ENCODE data around the gene SLC30A3.
A peak's percentile ranks its signal among the peaks of the same experiment; 100 is the strongest.
"Not testable (repeated sequence)": the region's sequence is repeated elsewhere in the genome, so short reads cannot be mapped to it uniquely, and the experiment has no call there.

SLC30A3 gene

DNA sequence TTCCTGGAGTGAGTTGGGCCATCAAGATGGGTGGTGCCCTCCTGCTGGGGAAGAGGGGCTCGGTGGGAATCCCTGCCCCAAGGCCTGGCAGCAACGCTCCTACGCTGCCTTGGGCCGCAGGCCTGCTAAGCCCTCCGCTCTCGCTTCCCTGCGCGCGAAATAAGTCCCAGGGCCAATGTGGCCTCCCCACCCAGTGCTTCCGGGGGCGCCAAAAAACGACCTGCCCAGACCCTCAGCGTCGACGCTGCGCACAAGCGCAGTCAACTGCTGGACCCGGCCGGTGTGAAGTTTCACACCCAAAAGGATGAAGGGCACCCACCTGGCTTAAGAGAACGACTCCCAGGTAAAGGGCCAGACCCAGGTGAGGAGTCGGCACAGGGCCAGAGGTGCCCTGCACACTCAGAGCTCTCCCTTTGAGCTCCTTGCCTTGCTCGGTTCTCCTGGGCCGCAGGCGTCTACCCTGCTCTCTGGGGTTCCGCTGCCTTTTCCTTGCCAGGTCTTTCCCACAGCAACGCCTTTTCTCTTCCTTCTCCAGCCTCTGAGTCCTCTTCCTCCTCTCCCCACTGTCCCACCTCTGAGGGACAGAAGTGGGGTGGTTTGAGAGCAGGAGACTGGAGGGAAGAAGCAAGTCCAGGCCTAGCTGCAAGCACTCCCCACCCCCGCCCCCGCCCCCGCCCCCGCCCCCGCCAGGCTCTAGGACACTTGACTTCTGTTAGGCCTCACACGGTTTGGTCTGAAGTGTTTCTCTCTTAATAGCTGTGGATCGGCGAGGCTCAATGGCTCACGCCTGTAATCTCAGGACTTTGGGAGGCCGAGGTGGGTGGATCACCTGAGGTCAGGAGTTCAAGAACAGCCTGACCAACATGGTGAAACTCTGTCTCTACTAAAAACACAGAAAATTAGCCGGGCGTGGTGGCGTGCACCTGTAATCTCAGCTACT, 12.6 kb upstream of the SLC30A3 start, which contains the start of gene DNAJC5G:
TSS of gene DNAJC5G (plus strand) at position 223 of the 940 bp plus-strand sequence. CDS start 1,296 bp downstream, outside the sequence.
- POLR2A ChIA-PET = interaction anchor here (0.6 kb wide), 1 partner anchor 101 kb away, joined by 3 read pairs; no protein-coding TSS in a partner anchor
- CTCF ChIA-PET = interaction anchor here (1.0 to 10.9 kb wide), 4 partner anchors 10 to 28 kb away, joined by 3 to 119 read pairs (median 4); partner anchors contain the start of gene SLC30A3
- Histone ChIP-seq H3K4me1 (ENCODE audit: control extremely low read depth in 1 of 4, control insufficient read depth in 4 of 4, insufficient read depth in 4 of 4, low read length in 3 of 4) (peaks cover 0 to 4% (median 2%) of the 10 kb centered on the region in 4 experiments), H3K27ac (ENCODE audit: insufficient read depth in 1 of 2, low read depth in 1 of 2, low read length in 2 of 2, poor library complexity in 1 of 2, severe bottlenecking in 2 of 2) (no peak within 1 kb of the TSS), H3K36me3 (ENCODE audit: control insufficient read depth in 4 of 4, insufficient read depth in 4 of 4, low read length in 3 of 4) (no peaks in the 10 kb centered on the region), H3K9me3 (ENCODE audit: control extremely low read depth in 1 of 5, control insufficient read depth in 4 of 5, insufficient read depth in 2 of 5, low read depth in 1 of 5, low read length in 4 of 5) (no peaks in the 10 kb centered on the region), H3K4me3 (ENCODE audit: control insufficient read depth in 1 of 7, extremely low read depth in 1 of 7, insufficient read depth in 4 of 7, low read depth in 2 of 7, low read length in 6 of 7) (no peak within 1 kb of the TSS), H3K27me3 (replicated peaks in 2 of 5; ENCODE audit: control insufficient read depth in 4 of 5, insufficient read depth in 5 of 5, low read length in 4 of 5) (peaks cover 0 to 7% (median 0%) of the 10 kb centered on the region in 5 experiments)
- DNase-seq = no peak
- WGBS (ENCODE audit: insufficient coverage) = 95% methylated on average over 32 of the region's 39 CpGs

DNA sequence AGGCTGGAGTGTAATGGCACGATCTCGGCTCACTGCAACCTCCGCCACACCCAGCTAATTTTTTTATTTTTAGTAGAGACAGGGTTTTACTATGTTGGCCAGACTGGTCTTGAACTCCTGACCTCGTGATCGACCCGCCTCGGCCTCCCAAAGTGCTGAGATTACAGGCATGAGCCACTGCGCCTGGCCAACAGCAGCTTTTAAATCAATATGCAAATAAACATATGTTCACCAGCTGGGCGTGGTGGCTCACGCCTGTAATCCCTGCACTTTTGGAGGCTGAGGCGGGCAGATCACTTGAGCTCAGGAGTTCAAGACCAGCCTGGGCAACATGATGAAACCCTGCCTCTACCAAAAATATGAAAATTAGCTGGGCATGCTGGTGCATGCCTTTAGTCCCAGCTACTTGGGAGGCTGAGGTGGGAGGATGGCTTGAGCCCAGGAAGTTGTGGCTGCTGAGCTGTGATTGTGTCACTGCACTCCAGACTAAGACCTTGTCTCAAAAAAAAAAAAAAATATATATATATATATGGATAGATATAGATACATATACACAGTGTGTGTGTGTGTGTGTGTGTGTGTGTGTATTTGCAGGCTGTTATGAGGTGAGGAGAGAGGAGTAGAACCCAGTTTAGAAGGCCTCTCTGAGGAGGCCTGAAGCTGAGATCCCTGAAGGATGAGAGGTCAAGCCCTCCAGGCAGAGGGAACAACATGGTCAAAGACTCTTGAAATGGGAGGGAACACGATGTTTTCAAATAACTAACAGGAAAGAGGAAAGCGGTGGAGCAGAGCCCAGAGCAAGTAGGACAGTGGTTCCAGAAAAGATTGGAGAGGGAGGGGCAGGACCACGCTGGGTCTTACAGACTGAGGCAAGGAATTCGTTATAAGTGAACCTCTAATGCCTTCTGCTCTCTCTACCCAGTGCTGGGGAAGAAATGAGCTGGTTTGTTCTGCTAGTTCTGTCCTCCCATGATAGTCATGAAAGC, 10.0 kb upstream of the SLC30A3 start:
- CTCF ChIA-PET = interaction anchor here (1.0 to 3.0 kb wide), 6 partner anchors 9 to 30 kb away, joined by 3 to 25 read pairs (median 7); partner anchors contain the start of genes SLC30A3 and TRIM54
- H3K27ac ChIP-seq (ENCODE audit: insufficient read depth in 1 of 2, low read depth in 1 of 2, low read length in 2 of 2, poor library complexity in 1 of 2, severe bottlenecking in 2 of 2); H3K9me3 ChIP-seq (ENCODE audit: control extremely low read depth in 1 of 5, control insufficient read depth in 4 of 5, insufficient read depth in 2 of 5, low read depth in 1 of 5, low read length in 4 of 5); H3K36me3 ChIP-seq (ENCODE audit: control insufficient read depth in 4 of 4, insufficient read depth in 4 of 4, low read length in 3 of 4); H3K27me3 ChIP-seq (replicated peaks in 2 of 5; ENCODE audit: control insufficient read depth in 4 of 5, insufficient read depth in 5 of 5, low read length in 4 of 5); H3K4me1 ChIP-seq (ENCODE audit: control extremely low read depth in 1 of 4, control insufficient read depth in 4 of 4, insufficient read depth in 4 of 4, low read length in 3 of 4); POLR2A ChIA-PET; H3K4me3 ChIP-seq (ENCODE audit: control insufficient read depth in 1 of 7, extremely low read depth in 1 of 7, insufficient read depth in 4 of 7, low read depth in 2 of 7, low read length in 6 of 7); DNase-seq: not testable (repeated sequence)
- WGBS (ENCODE audit: insufficient coverage) = 96% methylated on average over 11 of the region's 15 CpGs

DNA sequence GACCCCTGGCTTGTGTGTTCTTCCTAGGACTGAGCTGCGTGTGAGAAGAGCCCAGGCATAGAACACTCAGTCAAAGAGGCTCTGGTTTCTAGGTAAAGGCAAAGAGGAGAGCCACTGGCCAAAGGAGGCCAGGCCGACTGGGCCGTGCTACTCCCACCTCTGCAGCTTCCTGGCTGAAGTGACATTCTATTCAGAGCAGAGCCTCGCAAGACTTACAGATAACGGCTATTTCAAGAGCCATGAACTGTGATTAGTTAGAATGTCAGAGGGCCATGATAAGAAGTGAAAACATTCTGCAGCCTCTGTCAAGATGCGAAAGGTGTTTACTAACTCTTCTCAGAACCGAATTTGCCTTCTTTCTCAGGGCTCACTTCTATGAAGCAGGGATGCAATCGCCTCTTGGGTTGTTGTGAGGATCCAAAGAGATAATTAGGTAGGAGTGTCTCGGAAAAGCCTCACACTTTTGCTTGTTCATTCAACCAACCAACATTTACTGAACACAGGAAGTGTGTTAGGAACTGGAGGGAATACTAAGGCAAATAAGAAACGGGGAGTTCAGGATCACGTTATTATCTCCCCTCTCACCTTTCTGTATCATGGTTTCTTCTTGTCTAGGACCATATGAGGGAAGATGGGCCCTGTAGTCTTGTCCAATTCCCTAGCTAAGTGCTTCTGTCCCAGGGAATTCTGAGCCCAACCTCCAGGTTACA, 8.9 kb upstream of the SLC30A3 start:
- ChIA-PET POLR2A (no interaction called here), CTCF (interaction anchor here (1.0 to 3.0 kb wide), 8 partner anchors 8 to 23 kb away, joined by 3 to 25 read pairs (median 6); partner anchors contain the start of genes SLC30A3 and TRIM54)
- peaks cover 0 to 5% (median 2%) of the 10 kb centered on the region in 5 experiments for H3K27me3 ChIP-seq (replicated peaks in 2 of 5; ENCODE audit: control insufficient read depth in 4 of 5, insufficient read depth in 5 of 5, low read length in 4 of 5)

DNA sequence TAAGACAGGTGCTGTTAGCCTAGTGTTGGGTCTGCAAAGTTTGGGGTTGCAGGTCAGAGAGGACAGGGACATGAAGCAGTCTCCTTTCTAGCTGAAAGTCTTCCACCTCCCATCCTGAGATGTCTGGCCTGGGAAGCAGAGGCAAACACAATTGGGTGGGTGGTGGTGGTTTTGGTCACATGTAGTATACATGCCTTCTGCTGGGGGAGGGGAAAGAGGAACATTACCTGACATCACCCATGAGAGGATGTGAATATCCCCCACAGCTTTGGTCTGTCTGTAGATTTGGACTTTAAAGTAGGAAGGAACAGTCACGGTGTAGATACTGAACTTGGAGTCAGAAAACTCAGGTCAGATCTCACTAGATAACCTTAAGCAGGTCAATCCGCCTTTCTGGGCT, 7.8 kb upstream of the SLC30A3 start:
- DNase-seq = peak in 2 of 3 donors; percentile 15 to 20
- POLR2A ChIA-PET = no interaction called here
- H3K9me3 ChIP-seq (ENCODE audit: control extremely low read depth in 1 of 5, control insufficient read depth in 4 of 5, insufficient read depth in 2 of 5, low read depth in 1 of 5, low read length in 4 of 5) = no peaks in the 10 kb centered on the region
- no peaks in the 10 kb centered on the region for H3K36me3 ChIP-seq (ENCODE audit: control insufficient read depth in 4 of 4, insufficient read depth in 4 of 4, low read length in 3 of 4)
- no peak overlapping the region for H3K4me3 ChIP-seq (ENCODE audit: control insufficient read depth in 1 of 7, extremely low read depth in 1 of 7, insufficient read depth in 4 of 7, low read depth in 2 of 7, low read length in 6 of 7)
- H3K27me3 ChIP-seq (replicated peaks in 2 of 5; ENCODE audit: control insufficient read depth in 4 of 5, insufficient read depth in 5 of 5, low read length in 4 of 5) = peaks cover 2 to 15% (median 7%) of the 10 kb centered on the region in 5 experiments
- CTCF ChIA-PET = interaction anchor here (0.9 to 2.8 kb wide), 4 partner anchors 9 to 17 kb away, joined by 3 to 9 read pairs (median 6); partner anchors contain the start of gene TRIM54
- no peak overlapping the region for H3K27ac ChIP-seq (ENCODE audit: insufficient read depth in 1 of 2, low read depth in 1 of 2, low read length in 2 of 2, poor library complexity in 1 of 2, severe bottlenecking in 2 of 2)
- WGBS (ENCODE audit: insufficient coverage) = 59% methylated on average over 2 of the region's 2 CpGs
- peaks cover 0 to 5% (median 2%) of the 10 kb centered on the region in 4 experiments for H3K4me1 ChIP-seq (ENCODE audit: control extremely low read depth in 1 of 4, control insufficient read depth in 4 of 4, insufficient read depth in 4 of 4, low read length in 3 of 4)

More for the DNA sequence above, 8.9 kb upstream of the SLC30A3 start:
- Histone ChIP-seq H3K4me1 (ENCODE audit: control extremely low read depth in 1 of 4, control insufficient read depth in 4 of 4, insufficient read depth in 4 of 4, low read length in 3 of 4) (peaks cover 0 to 5% (median 2%) of the 10 kb centered on the region in 4 experiments), H3K36me3 (ENCODE audit: control insufficient read depth in 4 of 4, insufficient read depth in 4 of 4, low read length in 3 of 4) (no peaks in the 10 kb centered on the region), H3K4me3 (ENCODE audit: control insufficient read depth in 1 of 7, extremely low read depth in 1 of 7, insufficient read depth in 4 of 7, low read depth in 2 of 7, low read length in 6 of 7) (no peak overlapping the region), H3K27ac (ENCODE audit: insufficient read depth in 1 of 2, low read depth in 1 of 2, low read length in 2 of 2, poor library complexity in 1 of 2, severe bottlenecking in 2 of 2) (no peak overlapping the region), H3K9me3 (ENCODE audit: control extremely low read depth in 1 of 5, control insufficient read depth in 4 of 5, insufficient read depth in 2 of 5, low read depth in 1 of 5, low read length in 4 of 5) (no peaks in the 10 kb centered on the region)
- DNase-seq = no peak
- 96% methylated on average over 6 of the region's 11 CpGs for WGBS (ENCODE audit: insufficient coverage)

DNA sequence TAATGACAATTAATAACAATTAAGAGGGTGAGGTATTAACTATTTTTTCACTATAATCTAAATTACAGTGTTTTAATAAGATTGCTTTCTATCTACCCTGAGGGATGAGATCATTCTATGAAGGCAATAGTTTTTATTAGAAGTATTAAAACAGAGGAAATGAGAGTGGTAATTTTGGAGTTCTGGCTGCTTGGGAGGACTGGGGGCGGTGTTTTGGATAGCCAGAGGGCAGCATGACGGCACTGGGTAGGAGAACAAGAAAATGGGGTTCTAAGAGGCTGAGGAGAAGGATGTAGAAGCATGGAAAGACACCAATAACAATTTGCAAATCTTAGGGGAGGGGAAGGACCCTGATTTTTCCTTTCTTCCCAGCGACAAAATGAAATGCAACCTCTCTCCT, 7.3 kb upstream of the SLC30A3 start:
- 94% methylated on average over 2 of the region's 3 CpGs for WGBS (ENCODE audit: insufficient coverage)

DNA sequence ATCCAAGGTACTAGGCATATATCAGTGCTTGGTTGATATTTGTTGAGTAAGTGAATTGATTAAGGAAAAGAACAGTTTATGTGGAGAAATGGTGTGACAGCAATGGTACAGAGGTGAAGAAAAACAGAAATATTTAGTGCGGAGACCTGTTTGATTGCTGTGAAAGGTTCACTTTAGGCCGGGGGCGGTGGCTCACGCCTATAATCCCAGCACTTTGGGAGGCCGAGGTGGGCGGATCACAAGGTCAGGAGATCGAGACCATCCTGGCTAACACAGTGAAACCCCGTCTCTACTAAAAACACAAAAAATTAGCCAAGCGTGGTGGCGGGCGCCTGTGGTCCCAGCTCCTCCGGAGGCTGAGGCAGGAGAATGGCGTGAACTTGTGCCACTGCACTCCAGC, 5.4 kb upstream of the SLC30A3 start:
- Histone ChIP-seq H3K27me3 (replicated peaks in 2 of 5; ENCODE audit: control insufficient read depth in 4 of 5, insufficient read depth in 5 of 5, low read length in 4 of 5) (peaks cover 2 to 38% (median 27%) of the 10 kb centered on the region in 5 experiments), H3K4me1 (ENCODE audit: control extremely low read depth in 1 of 4, control insufficient read depth in 4 of 4, insufficient read depth in 4 of 4, low read length in 3 of 4) (peaks cover 0 to 27% (median 22%) of the 10 kb centered on the region in 4 experiments)
- 100% methylated on average over 3 of the region's 13 CpGs for WGBS (ENCODE audit: insufficient coverage)
- DNase-seq; POLR2A ChIA-PET; H3K4me3 ChIP-seq (ENCODE audit: control insufficient read depth in 1 of 7, extremely low read depth in 1 of 7, insufficient read depth in 4 of 7, low read depth in 2 of 7, low read length in 6 of 7); H3K27ac ChIP-seq (ENCODE audit: insufficient read depth in 1 of 2, low read depth in 1 of 2, low read length in 2 of 2, poor library complexity in 1 of 2, severe bottlenecking in 2 of 2); H3K9me3 ChIP-seq (ENCODE audit: control extremely low read depth in 1 of 5, control insufficient read depth in 4 of 5, insufficient read depth in 2 of 5, low read depth in 1 of 5, low read length in 4 of 5); H3K36me3 ChIP-seq (ENCODE audit: control insufficient read depth in 4 of 4, insufficient read depth in 4 of 4, low read length in 3 of 4): not testable (repeated sequence)
- CTCF ChIA-PET = interaction anchor here (1.4 to 9.4 kb wide), 4 partner anchors 12 to 35 kb away, joined by 6 to 119 read pairs (median 36); partner anchors contain the start of genes DNAJC5G and TRIM54

More for the DNA sequence above, 7.3 kb upstream of the SLC30A3 start:
- Histone ChIP-seq H3K27me3 (replicated peaks in 2 of 5; ENCODE audit: control insufficient read depth in 4 of 5, insufficient read depth in 5 of 5, low read length in 4 of 5) (peaks cover 2 to 20% (median 12%) of the 10 kb centered on the region in 5 experiments), H3K9me3 (ENCODE audit: control extremely low read depth in 1 of 5, control insufficient read depth in 4 of 5, insufficient read depth in 2 of 5, low read depth in 1 of 5, low read length in 4 of 5) (no peaks in the 10 kb centered on the region), H3K4me1 (ENCODE audit: control extremely low read depth in 1 of 4, control insufficient read depth in 4 of 4, insufficient read depth in 4 of 4, low read length in 3 of 4) (peaks cover 0 to 9% (median 5%) of the 10 kb centered on the region in 4 experiments), H3K4me3 (ENCODE audit: control insufficient read depth in 1 of 7, extremely low read depth in 1 of 7, insufficient read depth in 4 of 7, low read depth in 2 of 7, low read length in 6 of 7) (no peak overlapping the region), H3K27ac (ENCODE audit: insufficient read depth in 1 of 2, low read depth in 1 of 2, low read length in 2 of 2, poor library complexity in 1 of 2, severe bottlenecking in 2 of 2) (no peak overlapping the region), H3K36me3 (ENCODE audit: control insufficient read depth in 4 of 4, insufficient read depth in 4 of 4, low read length in 3 of 4) (no peaks in the 10 kb centered on the region)
- POLR2A ChIA-PET = no interaction called here
- CTCF ChIA-PET = interaction anchor here (0.9 to 9.4 kb wide), 7 partner anchors 9 to 35 kb away, joined by 3 to 119 read pairs (median 4); partner anchors contain the start of genes DNAJC5G and TRIM54
- no peak for DNase-seq
